Left lung (tissue), 10 donors: ENCODE measurements around the gene ATP8B2. TPM values are rescaled to one million over a fixed set of nuclear protein-coding genes. Genes with fewer than 3 reads are reported as not detected.
"Not testable (repeated sequence)": the region's sequence is repeated elsewhere in the genome, so short reads cannot be mapped to it uniquely, and the experiment has no call there.

ENCODE experiments used
- ATAC-seq: fragments of 200-7000 bp; cut with Tn5 transposase; one replicate; pipeline ENCODE4 v1.9.1; 2020; ENCODE audit warnings: moderate library complexity
- DNase-seq, 4 donors: peaks; one replicate each; pipeline ENCODE4 v3.0.0-alpha.2; 2013 to 2020
- H3K27ac ChIP-seq, 2 donors: fragments of 200-600 bp; sonication (generic) in 1 of 2; one replicate each; pipeline versions ENCODE4 v1.5.0 to v1.8.0; 2020 to 2021
- H3K27me3 ChIP-seq, 2 donors: fragments of 200-600 bp; sonication (generic) in 1 of 2; one replicate each; pipeline versions ENCODE4 v1.5.0 to v1.8.0; 2020 to 2021
- H3K36me3 ChIP-seq, 2 donors: fragments of 200-600 bp; sonication (generic) in 1 of 2; one replicate each; pipeline versions ENCODE4 v1.5.0 to v1.8.0; 2020 to 2021
- H3K4me1 ChIP-seq, 2 donors: fragments of 200-600 bp; one replicate each; pipeline ENCODE4 v1.8.0; 2021
- H3K4me3 ChIP-seq, 2 donors: fragments of 200-600 bp; sonication (generic) in 1 of 2; one replicate each; pipeline versions ENCODE4 v1.5.0 to v1.8.0; 2020 to 2021; ENCODE audit warnings: mild to moderate bottlenecking in 1 of 2
- H3K9me3 ChIP-seq, 2 donors: fragments of 200-600 bp; sonication (generic) in 1 of 2; one replicate each; pipeline versions ENCODE4 v1.5.0 to v1.8.0; 2020 to 2021
- CTCF ChIP-seq, 2 donors: fragments of 200-600 bp; sonication (generic) in 1 of 2; IDR thresholded peaks; one replicate each; pipeline versions ENCODE4 v1.5.0 to v1.8.0; 2021; ENCODE audit warnings: antibody characterized with exemption in 2 of 2
- intact Hi-C, 2 donors: fragments of 100-400 bp; cut with DNase I; formaldehyde crosslinking; loops; one replicate each; pipeline versions ENCODE4 v1.11.2 to v1.14.2; 2022
- polyA plus RNA-seq, 6 donors: library from polyadenylated mRNA; unstranded; fragments of 120-200 nt; gene quantifications; one replicate each; pipeline ENCODE4 v1.2.1, GENCODE V29; 2013; ENCODE audit not compliant: insufficient read length in 6 of 6
- total RNA-seq, 2 donors: library from RNA; stranded (reverse); fragmentation: NEBNext Ultra II Directional; extraction: Animal tissue kit (Norgen Biotek cat#: 25700); gene quantifications; one replicate each; pipeline ENCODE4 v1.2.1, GENCODE V29; 2021
- donor health status: DM: no; HTN: yes; CAD: no.
- donor health status: DM: no; HTN: no; CAD: no.

The ATP8B2 gene
- total and polyA plus RNA-seq, 8 donors: 32.9 to 41.9 (median 36.6) TPM

- no peak overlapping the region for H3K27ac ChIP-seq
- no peak for DNase-seq
- peaks cover 0 to 34% of the 10 kb centered on the region in 2 donors for H3K9me3 ChIP-seq
- H3K36me3 ChIP-seq: no peaks in the 10 kb centered on the region
- intact Hi-C loops: no loop called here
- no peak for ATAC-seq
- TF ChIP-seq CTCF (IDR thresholded peaks at IDR 0.05): no peak
- no peaks in the 10 kb centered on the region for H3K4me1 ChIP-seq
- no peaks in the 10 kb centered on the region for H3K27me3 ChIP-seq
- no peak overlapping the region for H3K4me3 ChIP-seq
Observed at GRCh38 chr1:154295408-154296235, 29.7 kb upstream of the ATP8B2 start.

- ATAC-seq: no peak
Observed at GRCh38 chr1:154301582-154301981, 23.7 kb upstream of the ATP8B2 start.

GRCh38 chr1:154304664-154305337 is 20.5 kb upstream of the ATP8B2 start:
- H3K9me3 ChIP-seq: peaks cover 0 to 1% of the 10 kb centered on the region in 2 donors
- H3K4me1 ChIP-seq: no peaks in the 10 kb centered on the region
- ATAC-seq (no peak), DNase-seq (no peak)
- no peaks in the 10 kb centered on the region for H3K27me3 ChIP-seq
- intact Hi-C loops: no loop called here
- no peak overlapping the region for H3K4me3 ChIP-seq
- TF ChIP-seq CTCF (IDR thresholded peaks at IDR 0.05): no peak
- H3K27ac ChIP-seq: no peak overlapping the region
- H3K36me3 ChIP-seq: no peaks in the 10 kb centered on the region

More at GRCh38 chr1:154301582-154301981, 23.7 kb upstream of the ATP8B2 start:
- H3K9me3 ChIP-seq: peaks cover 0 to 6% of the 10 kb centered on the region in 2 donors
- H3K4me1 ChIP-seq: no peaks in the 10 kb centered on the region
- H3K4me3 ChIP-seq: no peak overlapping the region
- no peak for TF ChIP-seq CTCF (IDR thresholded peaks at IDR 0.05)
- no peak for DNase-seq
- H3K36me3 ChIP-seq: no peaks in the 10 kb centered on the region
- H3K27ac ChIP-seq: no peak overlapping the region
- intact Hi-C loops: no loop called here
- no peaks in the 10 kb centered on the region for H3K27me3 ChIP-seq

- Histone ChIP-seq H3K27me3 (no peaks in the 10 kb centered on the region), H3K27ac (no peak overlapping the region), H3K9me3 (peaks cover 0 to 1% of the 10 kb centered on the region in 2 donors), H3K4me1 (no peaks in the 10 kb centered on the region), H3K4me3 (no peak overlapping the region), H3K36me3 (no peaks in the 10 kb centered on the region)
- DNase-seq: no peak
- ATAC-seq: no peak
- no peak for TF ChIP-seq CTCF (IDR thresholded peaks at IDR 0.05)
- intact Hi-C loops: no loop called here
Observed at GRCh38 chr1:154306151-154306550, 19.2 kb upstream of the ATP8B2 start.

GRCh38 chr1:154307670-154308270 is 17.6 kb upstream of the ATP8B2 start:
- H3K4me1 ChIP-seq, intact Hi-C loops, ATAC-seq, H3K27ac ChIP-seq, DNase-seq, H3K4me3 ChIP-seq, H3K36me3 ChIP-seq, H3K9me3 ChIP-seq, H3K27me3 ChIP-seq: not testable (repeated sequence)

GRCh38 chr1:154309136-154309535 is 16.2 kb upstream of the ATP8B2 start:
- ATAC-seq, H3K27me3 ChIP-seq, H3K27ac ChIP-seq, H3K4me1 ChIP-seq, H3K4me3 ChIP-seq, H3K9me3 ChIP-seq, H3K36me3 ChIP-seq, DNase-seq, intact Hi-C loops: not testable (repeated sequence)

GRCh38 chr1:154312229-154313065 is 12.9 kb upstream of the ATP8B2 start:
- H3K4me3 ChIP-seq, H3K36me3 ChIP-seq, H3K4me1 ChIP-seq, DNase-seq, ATAC-seq, H3K27me3 ChIP-seq, H3K27ac ChIP-seq, intact Hi-C loops: not testable (repeated sequence)
- peaks cover 0 to 15% of the 10 kb centered on the region in 2 donors for H3K9me3 ChIP-seq
